Putamen (tissue), 1 donor: ENCODE data around the gene ERCC6L.

Source experiments
- DNase-seq: peaks from one replicate; pipeline ENCODE4 v3.0.0-alpha.2; 2016; ENCODE audit warnings: low spot score

Gene ERCC6L, protein sequence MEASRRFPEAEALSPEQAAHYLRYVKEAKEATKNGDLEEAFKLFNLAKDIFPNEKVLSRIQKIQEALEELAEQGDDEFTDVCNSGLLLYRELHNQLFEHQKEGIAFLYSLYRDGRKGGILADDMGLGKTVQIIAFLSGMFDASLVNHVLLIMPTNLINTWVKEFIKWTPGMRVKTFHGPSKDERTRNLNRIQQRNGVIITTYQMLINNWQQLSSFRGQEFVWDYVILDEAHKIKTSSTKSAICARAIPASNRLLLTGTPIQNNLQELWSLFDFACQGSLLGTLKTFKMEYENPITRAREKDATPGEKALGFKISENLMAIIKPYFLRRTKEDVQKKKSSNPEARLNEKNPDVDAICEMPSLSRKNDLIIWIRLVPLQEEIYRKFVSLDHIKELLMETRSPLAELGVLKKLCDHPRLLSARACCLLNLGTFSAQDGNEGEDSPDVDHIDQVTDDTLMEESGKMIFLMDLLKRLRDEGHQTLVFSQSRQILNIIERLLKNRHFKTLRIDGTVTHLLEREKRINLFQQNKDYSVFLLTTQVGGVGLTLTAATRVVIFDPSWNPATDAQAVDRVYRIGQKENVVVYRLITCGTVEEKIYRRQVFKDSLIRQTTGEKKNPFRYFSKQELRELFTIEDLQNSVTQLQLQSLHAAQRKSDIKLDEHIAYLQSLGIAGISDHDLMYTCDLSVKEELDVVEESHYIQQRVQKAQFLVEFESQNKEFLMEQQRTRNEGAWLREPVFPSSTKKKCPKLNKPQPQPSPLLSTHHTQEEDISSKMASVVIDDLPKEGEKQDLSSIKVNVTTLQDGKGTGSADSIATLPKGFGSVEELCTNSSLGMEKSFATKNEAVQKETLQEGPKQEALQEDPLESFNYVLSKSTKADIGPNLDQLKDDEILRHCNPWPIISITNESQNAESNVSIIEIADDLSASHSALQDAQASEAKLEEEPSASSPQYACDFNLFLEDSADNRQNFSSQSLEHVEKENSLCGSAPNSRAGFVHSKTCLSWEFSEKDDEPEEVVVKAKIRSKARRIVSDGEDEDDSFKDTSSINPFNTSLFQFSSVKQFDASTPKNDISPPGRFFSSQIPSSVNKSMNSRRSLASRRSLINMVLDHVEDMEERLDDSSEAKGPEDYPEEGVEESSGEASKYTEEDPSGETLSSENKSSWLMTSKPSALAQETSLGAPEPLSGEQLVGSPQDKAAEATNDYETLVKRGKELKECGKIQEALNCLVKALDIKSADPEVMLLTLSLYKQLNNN

DNA sequence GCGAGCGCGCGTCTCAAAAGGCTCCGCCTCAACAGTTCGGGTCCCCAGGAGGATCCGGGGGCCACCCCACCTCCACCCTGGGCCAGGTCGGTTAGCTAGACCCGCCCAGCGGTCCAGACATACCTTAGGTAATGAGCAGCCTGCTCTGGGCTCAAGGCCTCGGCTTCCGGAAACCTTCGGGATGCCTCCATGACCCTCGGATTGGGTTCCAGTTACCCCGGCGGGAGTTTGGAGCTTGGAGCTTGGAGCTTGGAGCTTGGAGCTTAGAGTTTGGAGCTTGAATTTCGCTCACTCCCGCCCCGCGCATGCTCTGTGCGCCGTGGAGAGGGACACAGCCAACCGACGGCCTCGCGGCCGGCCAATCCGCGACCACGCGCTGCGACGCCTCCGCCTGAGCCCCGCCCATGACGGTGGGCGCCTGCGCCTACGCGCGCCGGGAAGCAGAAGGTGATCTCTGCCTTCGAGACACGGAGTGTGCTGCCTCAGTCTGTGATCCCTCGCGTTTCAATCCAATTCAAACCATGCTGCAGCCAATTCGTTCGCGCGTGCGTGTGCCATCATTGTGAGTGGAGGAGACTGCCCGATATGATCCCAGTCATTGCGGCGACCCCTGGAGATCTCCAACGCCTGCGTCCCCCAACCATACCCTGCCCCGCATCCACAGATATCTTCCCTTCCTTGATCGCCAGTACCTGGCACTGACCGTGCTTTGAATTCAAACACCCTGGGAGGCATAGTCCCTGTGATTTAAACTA, at the start of gene ERCC6L:
ERCC6L (minus strand) TSS at position 307 of the 755 bp plus-strand sequence; CDS start at position 191, 116 bp downstream.
- DNase-seq, result peak; percentile 81

- DNase-seq, result no peak
Measured at GRCh38 chrX:72282302-72282701, 43.5 kb upstream of the ERCC6L start.

DNA sequence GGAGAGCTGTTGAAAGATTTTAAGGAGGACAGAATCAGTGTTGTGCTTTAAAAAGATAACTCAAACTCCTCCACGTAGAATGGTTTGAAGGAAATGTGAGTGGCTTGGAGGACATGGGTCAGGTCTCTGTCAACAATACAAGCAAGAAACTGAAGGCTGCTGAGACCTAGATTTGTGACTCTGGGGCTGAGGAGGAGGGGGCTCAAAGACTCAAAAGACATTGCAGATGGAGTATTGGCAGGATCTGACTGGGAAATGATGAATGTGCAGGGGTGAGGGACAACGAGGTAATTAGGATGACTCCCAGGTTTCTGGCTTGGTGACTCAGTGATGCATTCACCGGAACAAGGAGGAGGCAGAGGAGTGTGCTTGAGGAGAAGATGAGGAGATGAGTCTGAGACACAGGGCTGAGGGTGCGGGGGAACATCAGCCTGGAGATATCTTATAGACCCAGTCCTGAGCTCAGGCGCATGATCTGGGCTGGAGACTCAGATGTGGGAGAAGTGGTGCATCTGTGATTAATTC, 41.6 kb upstream of the ERCC6L start:
- DNase-seq, result peak; percentile 43

- DNase-seq, result no peak
Measured at GRCh38 chrX:72276478-72276953, 37.7 kb upstream of the ERCC6L start.

DNA sequence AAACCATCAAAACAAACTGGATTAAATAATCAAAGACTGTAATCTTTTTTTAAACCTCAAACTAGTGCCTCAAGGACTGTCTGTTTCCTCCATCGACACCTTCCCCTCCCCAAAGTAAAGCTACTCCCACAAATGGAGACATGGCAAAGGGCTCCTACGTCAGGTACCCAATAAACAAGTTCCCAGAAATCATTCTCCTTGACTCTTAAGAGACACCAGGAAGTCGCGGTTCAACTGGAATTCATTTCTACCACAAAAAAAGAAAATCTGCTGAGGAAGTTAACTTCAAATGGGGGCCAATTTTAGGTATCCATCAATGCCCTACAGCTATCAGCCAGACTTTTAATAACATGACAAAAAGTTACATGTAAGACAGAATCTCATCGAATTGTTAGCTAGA, 35.7 kb upstream of the ERCC6L start:
- no peak for DNase-seq

DNA sequence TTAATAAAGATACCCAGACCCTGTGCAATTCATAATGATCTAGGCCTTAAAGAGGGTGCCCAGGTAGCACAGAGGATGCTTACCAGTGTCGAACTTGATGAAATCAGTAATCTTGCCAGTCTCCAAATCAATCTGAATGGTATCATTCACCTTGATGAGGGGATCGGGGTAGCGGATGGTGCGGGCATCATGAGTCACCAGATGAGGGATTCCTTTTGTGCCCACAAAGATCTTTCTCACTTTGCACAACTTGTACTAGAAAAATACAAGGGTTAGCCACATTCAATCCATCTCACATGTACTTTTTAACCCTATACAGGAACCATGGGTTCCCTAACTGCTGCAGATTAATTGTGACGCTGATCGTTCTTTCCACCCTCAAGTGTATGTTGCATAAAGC, 34.9 kb upstream of the ERCC6L start:
- DNase-seq, result no peak

GRCh38 chrX:72272868-72273267, 34.0 kb upstream of the ERCC6L start:
- no peak for DNase-seq

DNA sequence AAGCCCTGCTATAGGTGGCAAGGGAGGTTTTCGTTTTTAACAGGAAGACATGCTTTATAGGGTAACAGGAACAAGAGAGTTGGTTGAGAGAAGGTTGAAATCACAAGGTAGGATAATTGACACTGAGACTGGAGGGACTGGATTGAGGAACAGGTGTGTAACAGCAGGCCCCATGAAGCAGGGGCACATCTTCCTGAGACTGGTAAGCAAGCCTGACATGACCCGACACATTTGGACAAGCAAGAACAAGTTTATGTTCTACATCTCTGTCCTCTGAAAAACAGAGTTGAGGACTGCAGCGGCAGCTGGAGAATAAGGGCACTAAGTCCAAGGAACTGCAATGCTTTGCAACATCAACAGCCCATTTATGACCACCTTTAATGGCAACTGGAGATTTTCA, 33.0 kb upstream of the ERCC6L start:
- DNase-seq, result no peak

DNA sequence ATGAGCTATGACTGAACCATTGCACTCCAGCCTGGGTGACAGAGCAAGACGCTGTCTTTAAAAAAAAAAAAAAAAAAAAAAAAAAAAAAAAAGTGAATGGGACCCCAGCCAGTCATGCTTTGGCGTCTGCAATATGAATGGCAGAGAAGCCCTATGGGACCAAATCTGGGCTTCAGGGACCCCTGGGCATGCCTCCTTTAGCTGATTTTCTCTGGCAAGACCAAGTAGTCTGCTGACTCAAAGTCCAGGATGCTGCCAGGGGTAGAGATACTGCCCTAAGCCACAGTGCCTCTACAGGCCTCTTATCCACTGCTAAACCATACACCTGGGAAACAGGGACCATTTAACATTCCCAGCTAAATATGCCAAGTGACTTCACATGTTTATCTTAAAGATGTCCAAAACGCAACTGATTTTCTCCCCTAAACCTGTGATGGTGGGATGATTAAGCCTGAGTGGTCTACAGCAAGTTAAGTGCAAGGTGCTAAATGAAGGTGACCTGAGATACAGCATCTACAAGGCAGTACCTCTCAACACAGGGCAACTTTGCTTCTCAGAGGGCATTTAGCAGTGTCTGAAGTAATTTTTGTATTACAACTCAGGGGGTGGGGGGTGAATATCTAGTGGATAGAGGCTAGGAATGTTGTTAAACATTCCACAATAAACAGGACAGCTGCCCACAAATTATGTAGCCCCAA, 32.4 kb upstream of the ERCC6L start:
- DNase-seq, result no peak

DNA sequence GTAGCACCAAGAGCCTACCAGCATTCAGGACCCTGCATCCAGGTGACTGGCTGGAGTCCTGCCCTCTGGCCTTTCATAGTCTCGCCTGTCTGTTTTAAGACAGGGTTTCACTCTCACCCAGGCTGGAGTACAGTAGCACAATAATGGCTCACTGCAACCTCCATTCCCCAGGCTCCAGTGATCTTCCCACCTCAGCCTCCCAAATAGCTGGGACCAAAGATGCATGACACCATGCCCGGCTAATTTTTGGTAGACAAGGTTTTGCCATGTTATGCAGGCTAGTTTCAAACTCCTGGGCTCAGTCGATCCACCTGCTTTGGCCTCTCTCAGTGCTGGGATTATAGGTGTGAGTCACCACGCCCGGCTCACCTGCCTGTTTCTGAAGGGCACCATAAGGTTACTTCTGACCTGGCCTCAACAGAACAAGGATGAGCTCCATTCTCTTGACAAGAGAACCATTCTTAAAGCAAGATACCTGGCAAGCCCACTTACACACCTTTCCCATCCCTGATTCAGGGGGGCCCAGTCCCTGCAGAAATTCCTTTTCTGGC, 31.6 kb upstream of the ERCC6L start:
- DNase-seq, result no peak

- DNase-seq, result no peak
Measured at GRCh38 chrX:72269671-72270251, 30.9 kb upstream of the ERCC6L start.

GRCh38 chrX:72268597-72269365, 30.0 kb upstream of the ERCC6L start:
- no peak for DNase-seq

DNA sequence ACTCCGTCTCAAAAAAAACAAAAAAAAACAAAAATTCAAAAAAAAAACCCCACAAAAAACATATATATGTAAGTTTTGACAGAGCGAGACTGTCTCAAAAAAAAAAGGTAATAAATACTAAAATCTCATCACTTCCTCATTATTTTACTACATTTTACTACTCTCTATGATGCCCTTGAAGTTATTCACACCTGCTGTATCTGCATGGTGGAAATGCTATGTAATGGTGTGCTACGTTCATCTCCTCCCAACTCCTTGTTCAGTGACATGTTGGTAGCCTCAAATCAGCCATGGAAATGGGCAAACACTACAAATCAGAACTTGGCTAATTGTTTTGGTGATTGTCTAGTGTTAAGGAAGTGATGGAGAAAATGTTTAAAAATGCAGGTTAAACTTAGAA, 26.4 kb upstream of the ERCC6L start:
- DNase-seq, result no peak

- no peak for DNase-seq
Measured at GRCh38 chrX:72262077-72262476, 23.2 kb upstream of the ERCC6L start.

DNA sequence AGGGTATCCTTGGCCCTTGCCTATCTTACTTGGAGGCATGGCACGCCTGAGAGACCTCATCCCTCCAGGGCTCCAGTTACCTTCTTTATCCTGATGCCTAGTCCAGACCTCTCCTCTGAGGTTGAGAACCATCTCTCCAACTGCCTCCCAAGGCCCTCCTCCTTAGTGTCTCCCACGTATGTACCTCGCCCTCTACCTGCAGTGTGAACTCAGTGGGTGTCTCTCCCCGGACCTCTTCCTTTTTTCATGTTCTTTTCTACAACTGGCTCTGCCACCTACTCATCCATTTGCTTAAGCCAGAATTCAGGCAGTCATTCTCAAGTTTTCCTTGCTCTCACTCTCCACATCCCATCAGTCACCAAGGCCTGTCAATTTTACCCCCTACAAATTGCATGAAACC, 21.6 kb upstream of the ERCC6L start:
- DNase-seq, result no peak

GRCh38 chrX:72258174-72258573, 19.3 kb upstream of the ERCC6L start:
- no peak for DNase-seq

DNA sequence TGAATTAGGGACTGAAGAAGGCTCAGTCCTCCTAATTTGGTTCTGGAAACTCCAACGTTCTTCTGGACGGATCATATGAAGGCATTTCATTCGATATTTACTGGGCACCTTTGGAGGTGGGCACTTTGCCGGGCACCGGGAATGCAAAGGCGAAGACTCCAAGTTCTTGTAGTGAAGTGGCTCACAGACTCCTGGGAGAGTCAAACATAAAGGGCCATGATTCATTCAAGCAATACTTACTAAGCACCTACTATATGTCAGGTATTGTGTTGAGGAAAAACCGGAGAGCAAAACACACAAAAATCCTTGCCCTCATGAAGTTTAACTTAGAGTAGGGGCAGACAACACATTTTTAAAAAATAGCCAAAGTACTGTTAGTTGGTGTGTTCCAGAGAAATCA, 17.0 kb upstream of the ERCC6L start:
- no peak for DNase-seq

- no peak for DNase-seq
Measured at GRCh38 chrX:72255445-72255844, 16.6 kb upstream of the ERCC6L start.

DNA sequence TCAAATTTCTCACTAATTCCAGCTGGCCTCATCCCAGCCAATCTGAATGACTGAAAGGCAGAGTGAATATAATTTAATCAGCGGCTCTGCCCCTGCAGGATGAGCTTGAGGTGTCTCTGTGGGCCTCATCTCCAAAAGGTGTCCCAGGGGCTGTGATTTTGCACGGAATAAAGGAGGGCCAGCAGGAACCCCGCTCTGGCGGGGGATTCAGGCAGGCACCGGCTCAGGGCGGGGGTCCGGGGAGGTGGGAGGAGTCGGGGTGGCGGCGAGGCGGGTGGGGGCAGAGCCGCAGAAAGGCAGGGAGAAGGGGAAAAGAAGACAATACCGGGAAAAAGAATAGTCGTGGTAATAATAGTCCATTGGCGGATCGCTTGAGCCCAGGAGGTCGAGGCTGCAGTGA, 16.0 kb upstream of the ERCC6L start:
- DNase-seq, result no peak
